Measurements from ENCODE around the gene DLG3.

DNA sequence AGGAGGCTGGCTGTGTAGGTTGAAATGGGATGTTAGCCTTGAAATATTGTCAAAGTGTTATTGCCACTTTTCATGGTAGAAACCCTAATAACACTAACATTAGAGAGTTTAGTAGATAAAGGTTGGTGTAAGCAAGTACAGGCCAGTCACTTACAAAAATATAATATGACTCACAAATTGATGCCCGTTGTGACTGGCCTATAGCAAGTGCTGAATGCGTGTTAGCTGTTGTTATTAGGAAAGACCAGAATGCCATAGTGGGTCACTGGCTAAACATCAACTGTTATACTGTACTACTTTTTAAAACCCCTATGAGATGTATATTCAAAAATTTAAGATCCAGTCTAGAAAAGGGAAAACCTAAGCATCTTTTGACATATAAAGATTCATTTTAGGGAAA lies 41.9 kb upstream of the DLG3 start:
- TF ChIP-seq, protein P1, sequence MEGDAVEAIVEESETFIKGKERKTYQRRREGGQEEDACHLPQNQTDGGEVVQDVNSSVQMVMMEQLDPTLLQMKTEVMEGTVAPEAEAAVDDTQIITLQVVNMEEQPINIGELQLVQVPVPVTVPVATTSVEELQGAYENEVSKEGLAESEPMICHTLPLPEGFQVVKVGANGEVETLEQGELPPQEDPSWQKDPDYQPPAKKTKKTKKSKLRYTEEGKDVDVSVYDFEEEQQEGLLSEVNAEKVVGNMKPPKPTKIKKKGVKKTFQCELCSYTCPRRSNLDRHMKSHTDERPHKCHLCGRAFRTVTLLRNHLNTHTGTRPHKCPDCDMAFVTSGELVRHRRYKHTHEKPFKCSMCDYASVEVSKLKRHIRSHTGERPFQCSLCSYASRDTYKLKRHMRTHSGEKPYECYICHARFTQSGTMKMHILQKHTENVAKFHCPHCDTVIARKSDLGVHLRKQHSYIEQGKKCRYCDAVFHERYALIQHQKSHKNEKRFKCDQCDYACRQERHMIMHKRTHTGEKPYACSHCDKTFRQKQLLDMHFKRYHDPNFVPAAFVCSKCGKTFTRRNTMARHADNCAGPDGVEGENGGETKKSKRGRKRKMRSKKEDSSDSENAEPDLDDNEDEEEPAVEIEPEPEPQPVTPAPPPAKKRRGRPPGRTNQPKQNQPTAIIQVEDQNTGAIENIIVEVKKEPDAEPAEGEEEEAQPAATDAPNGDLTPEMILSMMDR (optimal IDR thresholded peaks at IDR 0.05 in 1 of 3, IDR thresholded peaks at IDR 0.05 in 1 of 3, conservative IDR thresholded peaks at IDR 0.05 in 1 of 3; ENCODE audit: extremely low read depth in 1 of 3, insufficient read depth in 2 of 3, low read length in 3 of 3): no peak
- no peak for TF ChIP-seq EZH2 (IDR thresholded peaks at IDR 0.05; ENCODE audit: low read length)

Data from keratinocyte (primary cell).